Gastrocnemius medialis (tissue), 4 donors: ENCODE results near the gene PDZK1IP1.

Source experiments
- POLR2A ChIP-seq, 2 donors: fragments of 450-650 bp; IDR thresholded peaks; one replicate each; pipeline ENCODE4 v1.6.1; 2017; ENCODE audit warnings: antibody characterized with exemption in 2 of 2, mild to moderate bottlenecking in 2 of 2, moderate library complexity in 2 of 2
- TF ChIP-seq, protein P1 (sequence below), 5 experiments: fragments of 450-650 bp in 3 of 5; fragments of 200-600 bp in 2 of 5; sonication (generic) in 2 of 5; IDR thresholded peaks in 4 of 5; conservative IDR thresholded peaks in 1 of 5; 1 replicate in 4 of 5; 2 replicates in 1 of 5; pipeline ENCODE4 v1.5.1; 2016 to 2019; ENCODE audit warnings: antibody characterized with exemption in 5 of 5, mild to moderate bottlenecking in 3 of 5, moderate library complexity in 3 of 5

- TF ChIP-seq, protein P1, sequence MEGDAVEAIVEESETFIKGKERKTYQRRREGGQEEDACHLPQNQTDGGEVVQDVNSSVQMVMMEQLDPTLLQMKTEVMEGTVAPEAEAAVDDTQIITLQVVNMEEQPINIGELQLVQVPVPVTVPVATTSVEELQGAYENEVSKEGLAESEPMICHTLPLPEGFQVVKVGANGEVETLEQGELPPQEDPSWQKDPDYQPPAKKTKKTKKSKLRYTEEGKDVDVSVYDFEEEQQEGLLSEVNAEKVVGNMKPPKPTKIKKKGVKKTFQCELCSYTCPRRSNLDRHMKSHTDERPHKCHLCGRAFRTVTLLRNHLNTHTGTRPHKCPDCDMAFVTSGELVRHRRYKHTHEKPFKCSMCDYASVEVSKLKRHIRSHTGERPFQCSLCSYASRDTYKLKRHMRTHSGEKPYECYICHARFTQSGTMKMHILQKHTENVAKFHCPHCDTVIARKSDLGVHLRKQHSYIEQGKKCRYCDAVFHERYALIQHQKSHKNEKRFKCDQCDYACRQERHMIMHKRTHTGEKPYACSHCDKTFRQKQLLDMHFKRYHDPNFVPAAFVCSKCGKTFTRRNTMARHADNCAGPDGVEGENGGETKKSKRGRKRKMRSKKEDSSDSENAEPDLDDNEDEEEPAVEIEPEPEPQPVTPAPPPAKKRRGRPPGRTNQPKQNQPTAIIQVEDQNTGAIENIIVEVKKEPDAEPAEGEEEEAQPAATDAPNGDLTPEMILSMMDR (IDR thresholded peaks at IDR 0.05 in 4 of 5, conservative IDR thresholded peaks at IDR 0.05 in 1 of 5), result no peak
- TF ChIP-seq POLR2A (IDR thresholded peaks at IDR 0.05), result no peak
These were observed 51.8 kb downstream of the PDZK1IP1 start for GRCh38 chr1:47137925-47138615.
